ENCODE measurements around the gene INAVA.

INAVA gene

DNA sequence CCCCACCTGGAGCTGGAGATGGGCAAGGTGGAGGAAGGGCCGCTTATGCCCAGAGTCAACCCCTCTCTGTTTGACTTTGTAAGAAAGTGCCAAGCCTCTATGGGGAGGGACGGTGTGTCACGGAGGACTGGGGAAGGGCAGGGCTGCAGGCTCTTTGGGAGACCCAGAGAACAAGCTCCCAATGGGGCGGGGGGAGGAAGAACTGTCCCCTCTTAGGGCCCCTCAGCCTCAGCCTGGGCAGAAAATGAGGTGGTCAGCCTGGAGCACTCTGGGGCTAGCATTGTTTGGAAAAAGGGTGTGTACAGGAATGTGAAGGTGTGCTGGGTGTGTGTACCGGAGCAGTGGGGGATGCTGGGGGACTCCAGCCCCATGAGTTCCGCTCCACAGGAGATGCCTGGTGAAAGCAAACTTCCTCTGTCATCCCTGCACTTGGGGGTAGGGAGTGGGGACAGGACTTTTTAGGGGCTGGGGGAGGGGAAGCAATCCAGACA lies 1.2 kb upstream of the INAVA start:
- TF ChIP-seq EP300 (IDR thresholded peaks at IDR 0.05; ENCODE audit: borderline replicate concordance) (no peak; the same call in 1 of the 2 replicates), TEAD4 (IDR thresholded peaks at IDR 0.05) (peak; percentile 53), TCF12 (IDR thresholded peaks at IDR 0.05; ENCODE audit: low read depth) (no peak), EGR1 (IDR thresholded peaks at IDR 0.05) (no peak), YY1 (IDR thresholded peaks at IDR 0.05; ENCODE audit: low read depth) (no peak), RAD21 (IDR thresholded peaks at IDR 0.05; ENCODE audit: low read depth) (no peak), TAF1 (IDR thresholded peaks at IDR 0.05; ENCODE audit: low read depth) (no peak), CREB1 (IDR thresholded peaks at IDR 0.05; ENCODE audit: low read depth) (no peak), FOXM1 (IDR thresholded peaks at IDR 0.05; ENCODE audit: borderline replicate concordance, low read depth) (peak; percentile 30; the same call in 1 of the 2 replicates), NFIC (IDR thresholded peaks at IDR 0.05) (no peak), ZBTB7A (IDR thresholded peaks at IDR 0.05; ENCODE audit: low read depth) (peak; percentile 63; the same call in 1 of the 2 replicates), CEBPB (IDR thresholded peaks at IDR 0.05) (no peak)
- TF ChIP-seq, protein P1, sequence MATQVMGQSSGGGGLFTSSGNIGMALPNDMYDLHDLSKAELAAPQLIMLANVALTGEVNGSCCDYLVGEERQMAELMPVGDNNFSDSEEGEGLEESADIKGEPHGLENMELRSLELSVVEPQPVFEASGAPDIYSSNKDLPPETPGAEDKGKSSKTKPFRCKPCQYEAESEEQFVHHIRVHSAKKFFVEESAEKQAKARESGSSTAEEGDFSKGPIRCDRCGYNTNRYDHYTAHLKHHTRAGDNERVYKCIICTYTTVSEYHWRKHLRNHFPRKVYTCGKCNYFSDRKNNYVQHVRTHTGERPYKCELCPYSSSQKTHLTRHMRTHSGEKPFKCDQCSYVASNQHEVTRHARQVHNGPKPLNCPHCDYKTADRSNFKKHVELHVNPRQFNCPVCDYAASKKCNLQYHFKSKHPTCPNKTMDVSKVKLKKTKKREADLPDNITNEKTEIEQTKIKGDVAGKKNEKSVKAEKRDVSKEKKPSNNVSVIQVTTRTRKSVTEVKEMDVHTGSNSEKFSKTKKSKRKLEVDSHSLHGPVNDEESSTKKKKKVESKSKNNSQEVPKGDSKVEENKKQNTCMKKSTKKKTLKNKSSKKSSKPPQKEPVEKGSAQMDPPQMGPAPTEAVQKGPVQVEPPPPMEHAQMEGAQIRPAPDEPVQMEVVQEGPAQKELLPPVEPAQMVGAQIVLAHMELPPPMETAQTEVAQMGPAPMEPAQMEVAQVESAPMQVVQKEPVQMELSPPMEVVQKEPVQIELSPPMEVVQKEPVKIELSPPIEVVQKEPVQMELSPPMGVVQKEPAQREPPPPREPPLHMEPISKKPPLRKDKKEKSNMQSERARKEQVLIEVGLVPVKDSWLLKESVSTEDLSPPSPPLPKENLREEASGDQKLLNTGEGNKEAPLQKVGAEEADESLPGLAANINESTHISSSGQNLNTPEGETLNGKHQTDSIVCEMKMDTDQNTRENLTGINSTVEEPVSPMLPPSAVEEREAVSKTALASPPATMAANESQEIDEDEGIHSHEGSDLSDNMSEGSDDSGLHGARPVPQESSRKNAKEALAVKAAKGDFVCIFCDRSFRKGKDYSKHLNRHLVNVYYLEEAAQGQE (IDR thresholded peaks at IDR 0.05; ENCODE audit: low read depth) = no peak
- TF ChIP-seq, protein P2, sequence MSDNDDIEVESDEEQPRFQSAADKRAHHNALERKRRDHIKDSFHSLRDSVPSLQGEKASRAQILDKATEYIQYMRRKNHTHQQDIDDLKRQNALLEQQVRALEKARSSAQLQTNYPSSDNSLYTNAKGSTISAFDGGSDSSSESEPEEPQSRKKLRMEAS (IDR thresholded peaks at IDR 0.05) = no peak
- TF ChIP-seq, protein P3, sequence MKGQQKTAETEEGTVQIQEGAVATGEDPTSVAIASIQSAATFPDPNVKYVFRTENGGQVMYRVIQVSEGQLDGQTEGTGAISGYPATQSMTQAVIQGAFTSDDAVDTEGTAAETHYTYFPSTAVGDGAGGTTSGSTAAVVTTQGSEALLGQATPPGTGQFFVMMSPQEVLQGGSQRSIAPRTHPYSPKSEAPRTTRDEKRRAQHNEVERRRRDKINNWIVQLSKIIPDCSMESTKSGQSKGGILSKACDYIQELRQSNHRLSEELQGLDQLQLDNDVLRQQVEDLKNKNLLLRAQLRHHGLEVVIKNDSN (IDR thresholded peaks at IDR 0.05) = no peak

DNA sequence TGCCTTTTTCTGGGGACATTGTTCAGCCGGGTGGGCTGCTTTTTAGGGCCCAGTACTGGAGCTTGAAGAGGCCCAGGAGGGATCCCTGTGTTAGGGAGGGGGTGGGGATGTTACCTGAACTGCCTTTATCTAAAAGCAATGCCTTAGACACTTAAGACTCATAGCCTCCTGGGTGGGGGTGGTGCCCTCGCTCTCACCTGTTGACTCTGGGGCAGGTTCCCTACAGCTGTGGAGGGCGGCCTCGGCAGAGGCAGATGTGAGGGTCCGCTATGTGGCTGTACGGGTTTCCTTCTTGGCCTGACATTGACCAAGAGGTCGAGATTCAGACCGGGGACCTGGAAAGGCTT lies 716 bp downstream of the INAVA start:
- TF ChIP-seq EP300 (IDR thresholded peaks at IDR 0.05; ENCODE audit: borderline replicate concordance) (no peak), NFIC (IDR thresholded peaks at IDR 0.05) (no peak), RAD21 (IDR thresholded peaks at IDR 0.05; ENCODE audit: low read depth) (no peak)
- TF ChIP-seq, protein P1 (IDR thresholded peaks at IDR 0.05; ENCODE audit: low read depth) = no peak

DNA sequence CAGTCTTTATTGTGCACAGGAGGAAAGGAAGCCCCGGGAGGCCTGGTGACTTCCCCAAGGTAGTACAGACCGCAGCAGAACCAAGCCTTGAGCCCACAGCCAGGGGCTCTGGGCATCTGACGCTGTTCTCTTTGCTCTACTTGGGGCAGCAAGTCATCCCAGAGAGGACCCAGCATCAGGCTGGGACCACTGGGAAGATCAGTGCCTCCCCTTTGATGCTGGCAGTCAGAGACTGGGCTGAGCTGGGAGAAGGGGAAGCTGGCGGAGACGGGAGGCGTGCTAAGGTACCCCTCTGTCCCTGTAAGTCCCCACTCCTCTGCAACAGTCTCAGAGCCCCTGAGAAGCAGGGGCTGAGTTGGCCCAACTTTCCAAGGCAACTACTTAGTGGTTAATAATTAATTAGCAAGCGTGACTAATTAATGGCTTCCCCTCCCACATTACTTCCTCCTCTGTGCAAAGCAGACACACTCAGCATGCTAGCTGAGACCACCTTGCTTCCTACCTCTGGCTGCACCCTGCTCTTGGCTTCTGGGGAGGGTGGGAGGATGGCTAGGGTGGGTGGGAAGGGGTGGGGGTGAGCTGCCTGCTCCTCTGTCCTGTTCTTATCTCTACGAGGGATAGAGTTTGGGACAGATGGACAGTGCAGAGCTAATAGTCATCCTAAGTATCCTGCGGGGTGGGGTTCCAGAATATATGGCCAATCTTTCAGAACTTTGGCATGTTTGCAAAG lies 1.3 kb downstream of the INAVA start:
- TF ChIP-seq TCF12 (IDR thresholded peaks at IDR 0.05; ENCODE audit: low read depth) = no peak
- TF ChIP-seq, protein P3 (IDR thresholded peaks at IDR 0.05) = no peak

DNA sequence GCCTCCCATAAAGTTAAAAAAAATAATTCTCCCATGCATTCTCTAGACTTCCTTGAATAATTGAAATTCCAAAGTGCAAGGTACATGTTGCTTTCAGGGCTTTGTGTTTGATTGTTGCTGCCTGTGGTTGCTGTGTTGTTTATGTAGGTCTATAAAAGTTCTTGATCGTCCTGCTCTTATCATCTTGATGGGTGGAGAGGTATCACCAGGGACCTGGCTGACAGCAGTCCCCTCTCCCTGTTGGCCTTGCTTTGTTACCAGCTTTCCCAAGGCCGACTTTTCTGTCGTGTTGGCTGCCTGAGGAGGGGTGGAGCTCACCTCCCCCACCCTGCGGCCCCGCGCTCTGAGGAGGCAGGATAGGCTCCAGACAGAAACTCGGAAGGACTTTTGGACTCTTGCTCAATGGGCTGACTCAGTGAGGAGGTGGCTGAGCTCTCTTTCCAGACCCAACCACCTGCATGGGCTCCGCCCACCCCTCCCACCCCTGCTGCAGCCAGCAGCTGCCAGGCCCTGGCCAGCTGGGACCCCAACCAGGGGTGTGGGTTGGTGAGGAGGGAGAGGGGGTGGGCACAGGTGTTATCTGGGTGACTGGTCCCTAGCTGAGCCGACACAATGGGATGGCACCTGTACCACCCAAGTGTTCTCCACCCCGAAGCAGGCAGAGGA lies 2.0 kb downstream of the INAVA start:
- peak; percentile 23; the same call in 1 of the 2 replicates for TF ChIP-seq TCF12 (IDR thresholded peaks at IDR 0.05; ENCODE audit: low read depth)
- TF ChIP-seq RAD21 (IDR thresholded peaks at IDR 0.05; ENCODE audit: low read depth) = no peak
- TF ChIP-seq CEBPB (IDR thresholded peaks at IDR 0.05) = peak; percentile 67
- TF ChIP-seq TAF1 (IDR thresholded peaks at IDR 0.05; ENCODE audit: low read depth) = no peak
- TF ChIP-seq FOXM1 (IDR thresholded peaks at IDR 0.05; ENCODE audit: borderline replicate concordance, low read depth) = no peak
- peak; percentile 41; the same call in 1 of the 2 replicates for TF ChIP-seq TEAD4 (IDR thresholded peaks at IDR 0.05)

DNA sequence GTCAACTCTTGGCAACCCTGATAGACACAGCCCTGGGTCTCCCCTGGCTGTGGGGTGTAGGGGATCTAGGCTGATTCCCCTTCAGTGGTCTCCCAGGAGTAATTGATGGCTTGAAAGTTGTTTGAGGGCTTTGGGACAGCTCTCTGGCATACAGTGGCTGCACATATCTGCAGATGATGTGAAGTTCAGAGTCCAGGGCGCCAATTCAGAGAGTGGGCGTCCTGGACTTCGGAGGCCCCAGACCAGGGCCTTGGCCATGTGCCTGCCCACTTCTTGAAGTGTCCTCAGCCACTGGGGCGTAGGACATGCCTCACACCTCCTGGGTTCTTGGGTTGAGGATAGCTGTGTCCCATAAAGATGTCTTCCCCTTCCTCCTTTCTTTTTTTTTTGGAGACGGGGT lies 2.6 kb downstream of the INAVA start:
- TF ChIP-seq ZBTB7A (IDR thresholded peaks at IDR 0.05; ENCODE audit: low read depth) (no peak), TAF1 (IDR thresholded peaks at IDR 0.05; ENCODE audit: low read depth) (no peak), TEAD4 (IDR thresholded peaks at IDR 0.05) (no peak), RAD21 (IDR thresholded peaks at IDR 0.05; ENCODE audit: low read depth) (no peak), TCF12 (IDR thresholded peaks at IDR 0.05; ENCODE audit: low read depth) (no peak), YY1 (IDR thresholded peaks at IDR 0.05; ENCODE audit: low read depth) (no peak), EGR1 (IDR thresholded peaks at IDR 0.05) (no peak), CREB1 (IDR thresholded peaks at IDR 0.05; ENCODE audit: low read depth) (no peak)
- TF ChIP-seq, protein P2 (IDR thresholded peaks at IDR 0.05) = no peak

DNA sequence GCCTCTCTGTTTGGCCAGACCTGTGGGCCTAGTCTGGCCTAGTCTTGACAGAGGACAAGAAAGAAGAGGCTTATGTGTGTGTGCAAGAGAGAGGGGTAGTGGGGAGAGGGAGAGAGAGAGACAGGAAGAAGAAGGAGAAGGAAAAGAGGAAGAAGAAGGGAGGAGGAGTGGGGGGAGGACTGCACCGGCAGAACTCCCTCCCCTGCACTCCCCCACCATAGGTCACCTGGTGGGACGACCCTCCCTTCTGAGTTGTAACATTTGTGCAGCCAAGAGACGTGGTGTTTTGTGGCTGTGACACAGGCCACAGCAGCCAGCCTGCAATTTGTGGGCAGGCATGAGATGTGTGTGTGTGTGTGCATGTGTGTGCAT lies 4.3 kb downstream of the INAVA start:
- no peak for TF ChIP-seq TAF1 (IDR thresholded peaks at IDR 0.05; ENCODE audit: low read depth)
- no peak for TF ChIP-seq EGR1 (IDR thresholded peaks at IDR 0.05)
- TF ChIP-seq RAD21 (IDR thresholded peaks at IDR 0.05; ENCODE audit: low read depth) = no peak
- no peak for TF ChIP-seq CEBPB (IDR thresholded peaks at IDR 0.05)
- TF ChIP-seq TCF12 (IDR thresholded peaks at IDR 0.05; ENCODE audit: low read depth) = no peak
- no peak for TF ChIP-seq ZBTB7A (IDR thresholded peaks at IDR 0.05; ENCODE audit: low read depth)
- TF ChIP-seq, protein P3 (IDR thresholded peaks at IDR 0.05) = no peak
- TF ChIP-seq NFIC (IDR thresholded peaks at IDR 0.05) = no peak
- no peak for TF ChIP-seq TEAD4 (IDR thresholded peaks at IDR 0.05)
- no peak for TF ChIP-seq FOXM1 (IDR thresholded peaks at IDR 0.05; ENCODE audit: borderline replicate concordance, low read depth)
- TF ChIP-seq, protein P1 (IDR thresholded peaks at IDR 0.05; ENCODE audit: low read depth) = no peak
